Mucosa of descending colon (tissue), 3 donors: ENCODE measurements around the gene SSR3. TPM values are rescaled to one million over a fixed set of nuclear protein-coding genes. Genes with fewer than 3 reads are reported as not detected.

Experiments
- ATAC-seq: fragments of 200-7000 bp; cut with Tn5 transposase; one replicate; pipeline ENCODE4 v1.9.1; 2020; ENCODE audit warnings: mild to moderate bottlenecking, moderate library complexity
- DNase-seq, 3 donors: peaks; one replicate each; pipeline ENCODE4 v3.0.0-alpha.2; 2020
- H3K36me3 ChIP-seq: fragments of 200-600 bp; one replicate; pipeline ENCODE4 v1.8.0; 2021; ENCODE audit warnings: low read depth, mild to moderate bottlenecking
- H3K4me1 ChIP-seq: fragments of 200-600 bp; one replicate; pipeline ENCODE4 v1.8.0; 2021; ENCODE audit warnings: low read depth, mild to moderate bottlenecking
- H3K4me3 ChIP-seq: fragments of 200-600 bp; one replicate; pipeline ENCODE4 v1.8.0; 2021; ENCODE audit warnings: mild to moderate bottlenecking
- H3K9me3 ChIP-seq: fragments of 200-600 bp; one replicate; pipeline ENCODE4 v1.8.0; 2021; ENCODE audit warnings: mild to moderate bottlenecking
- intact Hi-C, 2 donors: fragments of 100-400 bp; cut with DNase I in 1 of 2; cut with micrococcal nuclease in 1 of 2; formaldehyde crosslinking; loops; one replicate each; pipeline versions ENCODE4 v1.11.0 to v1.11.1; 2022; cut with DNase I, micrococcal nuclease
- total RNA-seq, 3 donors: library from RNA; stranded (reverse); fragmentation: NEBNext Ultra II Directional in 2 of 3; extraction: Animal tissue kit (Norgen Biotek cat#: 25700) in 2 of 3; gene quantifications; one replicate each; pipeline versions ENCODE4 v1.2.1 to v1.2.4, GENCODE V29; 2021 to 2023
- TF ChIP-seq, protein P1 (sequence below): fragments of 200-600 bp; IDR thresholded peaks from one replicate; pipeline ENCODE4 v1.8.0; 2022; ENCODE audit warnings: antibody characterized with exemption, mild to moderate bottlenecking
- donor health status: DM: no; HTN: no; CAD: no; lungs with moderate emphysema.
- donor health status: DM: no; HTN: no; CAD: no.
- donor health status: DM: no; HTN: yes; CAD: no.

SSR3 gene
- total RNA-seq, 3 donors from 2014 or later, result 97.9 to 125 (median 123) TPM

DNA sequence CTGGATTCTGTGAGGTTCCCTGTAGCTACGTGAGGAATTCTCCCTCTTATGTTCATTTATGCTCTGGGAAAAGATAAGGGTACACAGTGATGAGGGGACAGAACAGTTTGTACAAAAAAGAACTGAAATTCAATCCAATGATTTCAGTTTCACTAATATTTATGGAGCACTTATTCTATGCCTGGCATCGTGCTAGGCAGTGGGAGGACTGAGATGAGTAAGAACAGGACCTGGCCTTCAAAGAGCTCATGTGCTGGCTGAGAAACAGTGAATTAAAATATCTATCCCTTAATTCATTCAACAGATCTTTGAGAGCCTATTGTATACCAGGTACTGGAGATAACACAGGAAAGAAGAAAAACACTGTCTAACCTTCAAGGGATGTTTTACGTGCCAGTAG is 22.2 kb downstream of the SSR3 start:
- intact Hi-C loops, result no loop called here
- TF ChIP-seq, protein P1, sequence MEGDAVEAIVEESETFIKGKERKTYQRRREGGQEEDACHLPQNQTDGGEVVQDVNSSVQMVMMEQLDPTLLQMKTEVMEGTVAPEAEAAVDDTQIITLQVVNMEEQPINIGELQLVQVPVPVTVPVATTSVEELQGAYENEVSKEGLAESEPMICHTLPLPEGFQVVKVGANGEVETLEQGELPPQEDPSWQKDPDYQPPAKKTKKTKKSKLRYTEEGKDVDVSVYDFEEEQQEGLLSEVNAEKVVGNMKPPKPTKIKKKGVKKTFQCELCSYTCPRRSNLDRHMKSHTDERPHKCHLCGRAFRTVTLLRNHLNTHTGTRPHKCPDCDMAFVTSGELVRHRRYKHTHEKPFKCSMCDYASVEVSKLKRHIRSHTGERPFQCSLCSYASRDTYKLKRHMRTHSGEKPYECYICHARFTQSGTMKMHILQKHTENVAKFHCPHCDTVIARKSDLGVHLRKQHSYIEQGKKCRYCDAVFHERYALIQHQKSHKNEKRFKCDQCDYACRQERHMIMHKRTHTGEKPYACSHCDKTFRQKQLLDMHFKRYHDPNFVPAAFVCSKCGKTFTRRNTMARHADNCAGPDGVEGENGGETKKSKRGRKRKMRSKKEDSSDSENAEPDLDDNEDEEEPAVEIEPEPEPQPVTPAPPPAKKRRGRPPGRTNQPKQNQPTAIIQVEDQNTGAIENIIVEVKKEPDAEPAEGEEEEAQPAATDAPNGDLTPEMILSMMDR, result no peak
- no peaks in the 10 kb centered on the region for H3K36me3 ChIP-seq
- no peaks in the 10 kb centered on the region for H3K4me1 ChIP-seq
- ATAC-seq (no peak), DNase-seq (no peak)
- H3K4me3 ChIP-seq, result no peak overlapping the region
- H3K9me3 ChIP-seq, result no peaks in the 10 kb centered on the region

DNA sequence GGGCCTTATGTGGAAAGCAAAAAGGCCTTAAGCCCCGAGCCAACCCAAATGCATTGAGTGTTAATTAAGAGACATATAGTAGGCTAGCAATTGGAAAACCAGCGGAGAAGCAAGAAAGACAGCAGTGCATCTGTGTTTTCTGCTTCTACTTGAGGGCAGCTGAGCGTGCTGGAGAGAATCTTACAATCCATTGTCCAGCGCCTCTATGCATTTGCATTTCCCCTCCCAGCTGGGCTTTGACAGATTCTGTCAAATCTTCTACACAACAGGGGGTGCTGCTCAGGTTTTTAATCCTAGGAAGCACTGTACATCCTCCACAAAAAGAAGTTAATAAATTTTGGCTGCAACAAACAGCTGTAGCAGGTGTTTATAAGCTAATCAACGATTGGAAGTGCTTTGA is 23.9 kb downstream of the SSR3 start:
- Histone ChIP-seq H3K4me3 (no peak overlapping the region), H3K9me3 (no peaks in the 10 kb centered on the region), H3K36me3 (no peaks in the 10 kb centered on the region), H3K4me1 (no peaks in the 10 kb centered on the region)
- ATAC-seq (no peak), DNase-seq (no peak)
- TF ChIP-seq, protein P1, result no peak
- intact Hi-C loops, result no loop called here

DNA sequence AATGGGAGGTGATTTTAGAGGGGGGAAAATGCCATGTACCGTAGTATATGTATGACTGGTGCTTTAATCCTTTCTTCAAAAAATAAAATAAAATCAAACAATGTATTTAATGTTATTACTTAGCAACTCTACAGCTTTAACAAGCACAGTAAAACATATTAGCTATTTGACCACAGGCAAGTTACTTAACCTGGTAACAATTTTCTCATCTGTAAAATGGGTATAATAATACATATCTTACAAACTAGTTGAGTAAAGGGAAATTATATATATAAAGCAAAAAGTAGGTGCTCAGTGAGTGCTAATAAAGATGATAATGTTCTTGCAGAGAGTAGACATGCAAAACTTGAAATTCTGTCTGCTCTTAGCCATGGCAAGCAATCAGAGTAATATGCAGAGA is 27.9 kb downstream of the SSR3 start:
- ATAC-seq (no peak), DNase-seq (no peak)
- H3K4me3 ChIP-seq, result no peak overlapping the region
- intact Hi-C loops, result no loop called here
- H3K4me1 ChIP-seq, result no peaks in the 10 kb centered on the region
- no peaks in the 10 kb centered on the region for H3K9me3 ChIP-seq
- TF ChIP-seq, protein P1, result no peak
- H3K36me3 ChIP-seq, result no peaks in the 10 kb centered on the region

DNA sequence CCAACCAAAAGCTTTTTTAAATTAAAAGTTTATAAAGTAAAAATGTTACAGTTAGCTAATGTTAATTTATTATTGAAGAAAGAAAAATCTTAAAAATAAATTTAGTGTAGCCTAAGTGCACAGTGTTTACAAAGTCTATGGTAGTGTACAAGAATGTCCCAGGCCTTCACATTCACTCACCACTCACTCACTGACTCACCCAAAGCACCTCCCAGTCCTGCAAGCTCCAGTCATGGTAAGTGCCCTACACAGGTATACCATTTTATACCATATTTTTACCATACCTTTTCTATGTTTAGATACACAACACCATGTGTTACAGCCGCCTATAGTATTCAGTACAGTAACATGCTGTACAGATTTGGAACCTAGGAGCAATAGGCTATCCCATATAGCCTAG is 29.1 kb downstream of the SSR3 start:
- TF ChIP-seq, protein P1, result no peak
- DNase-seq, result no peak
- H3K4me3 ChIP-seq, result no peak overlapping the region
- no peak for ATAC-seq
- no peaks in the 10 kb centered on the region for H3K4me1 ChIP-seq
- no peaks in the 10 kb centered on the region for H3K9me3 ChIP-seq
- intact Hi-C loops, result no loop called here
- H3K36me3 ChIP-seq, result no peaks in the 10 kb centered on the region

DNA sequence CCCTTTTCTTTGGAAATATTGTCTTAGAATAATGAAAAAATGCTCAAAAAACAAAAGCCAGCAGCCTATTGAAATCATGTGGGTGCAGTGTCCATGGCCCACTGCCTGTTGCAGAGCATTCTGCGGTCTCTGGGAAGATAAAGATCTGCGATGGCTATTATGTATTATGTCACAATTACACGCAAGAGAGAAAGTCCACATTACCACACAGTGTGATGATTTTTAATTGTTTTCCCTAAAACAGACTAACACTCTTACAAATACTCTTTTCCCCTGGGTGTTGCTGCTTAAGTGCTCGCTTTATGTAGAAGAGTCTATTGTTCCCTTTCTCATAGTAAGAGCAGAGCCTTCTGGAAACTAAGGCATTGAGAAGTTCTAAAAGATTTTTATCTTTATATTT is 32.2 kb downstream of the SSR3 start:
- H3K36me3 ChIP-seq, result no peaks in the 10 kb centered on the region

More for the DNA sequence above, 32.2 kb downstream of the SSR3 start:
- TF ChIP-seq, protein P1, result no peak
- H3K4me3 ChIP-seq, result no peak overlapping the region
- DNase-seq (no peak), ATAC-seq (no peak)
- no peaks in the 10 kb centered on the region for H3K9me3 ChIP-seq
- no peaks in the 10 kb centered on the region for H3K4me1 ChIP-seq
- intact Hi-C loops, result no loop called here
